NCI-H2081 (cell line): ENCODE data around the gene ACP1.

ENCODE experiments used
- DNase-seq, 2 experiments: peaks; one replicate each; lab custom pipeline; 2025; lab: John Stamatoyannopoulos, UW

Gene ACP1

DNA sequence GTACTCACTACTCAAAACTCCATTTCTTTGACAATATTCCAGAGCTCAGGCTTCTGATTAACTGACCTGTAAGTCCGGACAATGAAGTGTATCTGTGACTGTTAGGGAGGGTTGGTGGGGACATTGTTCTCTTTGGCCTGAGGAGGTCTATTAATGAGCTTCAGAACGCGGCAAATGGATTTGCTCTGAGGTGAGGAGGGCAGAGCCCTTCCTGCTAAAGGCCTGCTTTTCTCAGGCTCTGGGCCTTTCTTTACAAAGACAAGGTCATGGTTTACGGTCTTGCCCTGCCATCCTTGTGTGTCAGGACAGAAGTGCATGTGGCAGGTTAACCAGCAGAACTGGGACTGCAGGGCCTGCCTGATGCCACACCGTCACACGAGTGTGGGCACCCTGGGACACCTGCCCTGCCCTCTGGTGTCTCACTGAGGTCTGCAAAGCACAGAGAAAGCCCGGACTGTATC lies 15.9 kb downstream of the ACP1 start:
- no peak for DNase-seq

DNA sequence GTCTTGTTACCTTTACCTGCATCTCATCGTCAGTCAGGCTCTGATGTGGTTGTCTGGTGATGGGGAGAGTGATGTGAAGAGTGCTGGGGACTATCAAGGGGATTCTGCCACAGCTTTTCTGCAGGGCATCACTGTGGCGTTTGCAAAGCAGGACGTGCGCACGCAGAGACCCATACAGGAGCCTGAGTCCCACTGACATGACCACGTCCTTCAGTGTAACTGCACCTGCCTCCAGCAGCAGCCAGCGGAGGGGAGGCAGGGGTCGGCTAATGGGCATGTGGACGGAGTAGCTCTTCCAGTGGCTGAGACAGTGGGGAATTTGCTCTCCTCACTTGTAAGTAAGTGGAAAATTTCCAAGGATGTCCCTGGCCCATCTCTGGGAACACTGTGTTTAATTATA lies 16.6 kb downstream of the ACP1 start:
- DNase-seq: no peak

DNA sequence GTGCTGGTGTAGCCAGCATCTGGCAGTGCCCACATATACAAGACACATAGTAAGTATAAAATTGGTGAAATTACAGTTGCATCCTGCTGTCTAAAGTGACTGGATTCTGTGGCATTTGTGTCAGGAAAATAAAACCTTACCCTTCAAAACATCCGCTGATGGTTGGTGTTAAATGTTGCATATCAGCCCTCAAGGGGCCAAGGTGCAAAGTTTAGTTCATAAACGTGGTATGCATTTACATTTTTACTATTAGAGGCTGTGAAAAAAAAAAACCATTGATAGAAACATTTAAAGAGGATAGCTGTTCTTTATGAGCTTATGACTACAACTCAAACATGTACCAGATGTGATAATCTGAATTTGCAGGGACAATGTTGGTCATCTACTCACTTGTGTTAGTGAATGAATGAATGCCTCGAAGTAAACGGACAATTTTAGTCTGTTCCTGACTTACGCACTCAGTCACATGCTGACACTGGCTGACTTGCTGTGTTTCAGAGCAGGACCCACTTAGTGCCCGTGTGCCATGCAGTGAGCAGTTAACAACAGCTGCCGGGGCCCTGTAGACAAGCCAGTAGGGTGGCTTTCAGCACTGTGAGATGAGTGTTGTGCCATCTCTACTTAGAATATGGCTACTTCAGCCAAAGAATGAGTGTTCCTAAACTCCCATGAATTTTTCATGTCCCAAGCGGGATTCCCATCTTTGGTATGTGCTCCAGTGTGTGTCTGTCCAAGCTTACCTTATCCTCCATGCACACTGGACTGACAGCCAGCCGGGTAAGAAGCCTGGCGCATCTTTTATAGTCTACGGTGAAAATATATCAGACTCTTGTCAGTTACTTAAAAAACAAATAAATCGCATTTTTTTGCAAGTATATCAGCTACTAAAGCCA lies 17.9 kb downstream of the ACP1 start:
- no peak for DNase-seq

- DNase-seq: peak in 1 of 2 experiments; percentile 22
These were observed 19.4 kb downstream of the ACP1 start for GRCh38 chr2:283996-284794.

DNA sequence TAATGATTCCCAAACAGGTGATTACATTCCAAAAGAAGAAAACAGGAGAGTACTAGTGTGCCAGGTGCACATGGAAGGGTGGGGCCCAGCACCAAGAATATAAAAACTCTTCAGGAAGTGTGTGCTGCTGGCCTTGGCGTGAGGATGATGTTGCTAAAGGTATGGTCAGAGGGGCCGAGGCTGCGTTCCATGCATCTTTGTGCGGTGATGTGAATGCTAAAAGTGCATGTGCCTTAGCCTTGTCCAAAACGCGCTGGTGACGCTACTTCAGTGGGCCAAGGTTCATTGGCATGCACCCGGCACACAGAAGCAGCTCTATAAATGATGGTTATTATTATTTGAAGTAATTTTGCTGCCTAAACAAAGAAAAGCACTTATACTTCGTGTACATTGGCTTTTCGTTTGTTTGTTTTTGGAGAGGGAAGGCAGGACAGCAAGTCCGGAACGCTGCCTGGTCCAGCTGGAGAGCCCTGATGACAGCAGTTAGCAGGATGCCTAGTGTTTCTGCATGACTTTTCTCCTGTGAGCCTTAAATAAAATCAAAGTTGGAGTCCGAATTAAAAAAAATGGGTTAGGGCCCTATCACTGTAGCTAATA lies 20.2 kb downstream of the ACP1 start:
- peak in 1 of 2 experiments; percentile 52 for DNase-seq

- DNase-seq: no peak
These were observed 20.8 kb downstream of the ACP1 start for GRCh38 chr2:285531-285930.

DNA sequence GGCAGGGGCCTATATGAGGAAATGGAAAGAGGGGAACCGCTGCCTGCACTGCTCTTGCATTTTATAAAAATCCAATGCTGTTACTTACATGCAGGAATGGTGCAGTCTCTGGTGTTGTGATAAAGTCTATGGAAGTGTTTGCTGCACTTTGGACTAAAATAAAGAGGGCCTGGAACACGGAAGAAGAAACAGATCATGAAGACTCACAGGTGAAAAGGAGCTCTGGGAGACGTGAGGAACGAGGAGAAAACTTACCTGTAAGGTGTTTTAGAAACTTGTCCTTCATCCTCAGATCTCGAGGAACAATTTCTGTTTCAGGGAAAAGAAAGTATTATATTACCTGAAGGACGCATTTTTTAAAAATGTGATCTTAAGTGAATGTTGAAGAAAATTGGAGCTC lies 21.3 kb downstream of the ACP1 start:
- DNase-seq: no peak

- DNase-seq: no peak
These were observed 22.1 kb downstream of the ACP1 start for GRCh38 chr2:286774-287392.

DNA sequence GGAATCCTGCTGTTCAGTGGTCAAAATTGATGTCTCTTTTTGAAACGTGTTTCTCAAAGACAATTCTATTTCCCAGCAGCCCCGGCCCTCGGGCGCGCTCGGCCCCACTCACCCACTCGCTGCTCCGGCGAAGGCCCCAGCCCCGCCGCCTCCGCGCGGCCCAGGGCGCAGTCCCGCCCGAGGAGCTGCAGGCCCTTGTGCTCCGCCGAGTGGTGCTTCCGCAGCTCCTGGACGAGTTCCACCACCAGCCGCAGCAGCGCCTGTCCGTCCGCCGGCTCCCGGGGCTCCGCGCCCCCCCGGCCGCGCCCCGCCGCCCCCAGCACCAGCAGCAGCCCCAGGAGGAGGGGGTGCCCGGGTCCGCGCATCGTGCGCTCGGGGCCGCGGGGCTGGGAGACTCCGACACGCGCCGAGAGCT lies 22.7 kb downstream of the ACP1 start:
- no peak for DNase-seq

DNA sequence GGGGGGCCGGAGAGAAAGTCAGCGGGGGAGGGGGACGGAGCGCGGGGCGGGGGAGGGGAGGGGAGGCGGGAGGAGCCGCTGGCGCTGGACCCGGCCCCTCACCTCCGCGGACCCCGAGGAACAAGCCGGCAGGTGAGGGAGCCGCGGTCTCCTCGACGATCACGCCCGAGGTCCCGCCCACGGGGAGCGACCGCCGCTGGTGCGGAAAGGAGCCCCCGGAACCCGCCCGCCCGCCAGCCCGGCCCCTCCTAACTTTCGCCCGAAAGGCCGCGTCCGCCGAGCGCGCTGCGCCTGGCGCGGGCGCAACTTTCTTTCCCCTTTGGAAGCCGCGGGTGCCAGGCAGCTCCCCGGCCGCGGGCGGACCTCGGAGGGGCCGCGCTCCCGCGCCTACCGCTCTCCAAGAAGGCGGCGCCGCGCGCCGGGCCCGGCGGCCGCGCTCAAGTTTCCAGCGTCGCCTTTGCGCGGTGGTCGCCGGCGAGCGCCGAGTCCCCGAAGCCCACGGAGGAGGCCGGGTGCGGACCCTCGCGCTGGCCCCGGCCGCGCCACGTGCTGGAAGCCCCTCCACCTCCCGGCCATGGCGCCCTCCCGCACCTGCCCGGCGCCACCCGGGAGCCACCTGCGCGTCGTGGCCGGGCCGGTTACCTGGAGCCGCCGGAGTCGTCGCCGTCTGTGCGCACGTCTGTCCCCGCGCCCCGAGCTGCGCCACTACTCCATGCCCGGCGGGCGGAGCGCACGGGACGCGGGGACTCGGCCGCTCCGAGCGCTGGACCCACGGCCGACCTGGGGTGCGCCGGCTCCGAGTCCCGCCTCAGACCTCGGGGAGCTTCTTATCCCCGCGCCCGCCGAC lies 23.4 kb downstream of the ACP1 start, which contains the start of gene ALKAL2:
ALKAL2 (minus strand) TSS at position 181 of the 847 bp plus-strand sequence. CDS start 256 bp downstream, outside the sequence.
- no peak for DNase-seq

- DNase-seq: no peak
These were observed 24.1 kb downstream of the ACP1 start for GRCh38 chr2:288758-289361.

DNA sequence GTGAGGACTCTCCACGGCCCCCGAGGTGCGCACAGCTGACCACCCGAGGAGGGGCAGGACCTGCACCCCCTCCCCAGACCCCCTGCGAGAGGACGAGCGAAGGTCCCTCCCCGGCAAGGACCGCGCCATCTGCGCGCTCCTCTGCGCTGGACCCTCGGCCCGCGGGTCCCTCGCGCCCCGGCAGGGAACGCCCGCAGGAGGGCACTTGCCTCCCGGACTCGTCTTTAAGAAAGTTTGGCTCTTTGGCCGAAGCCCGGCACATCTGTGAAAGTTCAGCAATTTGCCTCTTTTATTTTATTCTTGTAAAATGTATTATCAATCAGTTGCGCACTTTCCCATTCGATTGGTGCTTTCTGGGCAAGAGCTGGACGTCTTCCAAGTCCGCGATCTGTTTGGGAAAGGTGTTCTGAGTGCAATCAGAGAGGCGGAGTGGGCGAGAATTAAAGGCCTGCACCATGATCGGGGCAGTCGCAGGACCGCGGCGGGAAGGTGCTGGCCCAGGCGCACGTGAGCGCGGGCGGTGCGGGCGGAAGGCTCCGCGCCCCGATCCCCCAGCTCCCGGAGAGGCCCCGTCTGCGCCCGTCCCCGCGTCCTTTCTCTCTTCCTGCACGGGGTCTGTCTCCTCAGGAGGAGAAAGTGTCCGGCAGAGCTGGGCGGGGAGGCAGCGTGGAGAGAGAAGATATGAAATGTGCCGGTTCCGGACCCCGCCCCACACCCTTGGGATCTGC lies 24.8 kb downstream of the ACP1 start:
- peak in 1 of 2 experiments; percentile 28 for DNase-seq

- DNase-seq: peak; percentile 33 to 76
These were observed 25.5 kb downstream of the ACP1 start for GRCh38 chr2:290090-290722.

- no peak for DNase-seq
These were observed 30.3 kb downstream of the ACP1 start for GRCh38 chr2:295090-295489.

DNA sequence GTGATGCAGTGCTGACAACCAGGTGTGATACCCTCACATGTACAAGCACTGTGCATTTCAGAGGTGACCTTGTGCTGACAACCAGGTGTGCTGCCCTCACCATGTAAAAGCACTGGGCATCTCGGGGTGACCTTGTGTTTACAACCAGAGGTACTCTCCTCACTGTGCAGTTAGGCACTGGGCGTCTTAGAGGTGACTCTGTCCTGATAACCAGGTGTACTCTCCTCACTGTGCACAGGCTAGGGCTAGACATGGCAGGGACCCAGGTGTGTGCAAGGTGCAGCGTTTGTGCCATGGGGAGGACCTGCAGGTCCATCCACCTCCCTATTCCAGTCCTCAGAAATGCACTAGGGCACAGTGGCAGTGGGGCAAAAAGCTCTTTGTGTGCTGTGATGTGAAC lies 31.6 kb downstream of the ACP1 start:
- no peak for DNase-seq

GRCh38 chr2:305366-305765 lies 40.6 kb downstream of the ACP1 start:
- DNase-seq: no peak

GRCh38 chr2:309148-309953 lies 44.6 kb downstream of the ACP1 start:
- DNase-seq: peak in 1 of 2 experiments; percentile 29

DNA sequence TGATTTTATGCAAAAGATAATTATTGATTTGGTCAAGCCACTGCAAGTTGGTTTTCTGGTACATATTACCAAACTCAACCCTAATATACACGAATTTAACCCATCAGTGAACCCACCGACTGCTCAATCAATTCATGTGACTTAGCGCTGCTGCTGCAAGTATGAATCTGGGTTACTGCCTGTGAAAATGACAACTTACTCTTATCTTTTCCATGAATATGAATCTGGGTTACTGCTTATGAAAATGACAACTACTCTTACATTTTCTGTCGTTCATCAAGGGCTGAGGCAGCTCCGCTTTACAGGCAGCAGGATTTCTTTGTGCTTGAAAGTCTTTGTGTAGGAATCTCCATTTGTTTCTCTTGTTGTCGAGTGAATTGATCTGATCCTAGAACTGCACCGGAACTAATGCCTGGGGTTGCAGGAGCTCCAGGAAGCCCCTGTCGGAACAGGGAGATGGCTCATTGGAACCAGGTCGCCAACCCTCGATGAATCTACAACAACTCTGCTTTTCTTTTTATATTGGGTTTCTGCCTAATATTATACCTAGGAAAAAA lies 45.3 kb downstream of the ACP1 start:
- DNase-seq: no peak
